Keratinocyte (primary cell): ENCODE data around the gene DNM1. TPM values are rescaled to one million over a fixed set of nuclear protein-coding genes. Genes with fewer than 3 reads are reported as not detected.

Experiments used
- DNase-seq: peaks from one replicate; pipeline ENCODE4 v3.0.0-alpha.2; 2011; ENCODE audit warnings: low read depth, missing footprints, low spot score
- FAIRE-seq: peaks from 2 replicates; lab custom pipeline; 2011; peaks lifted over from hg19 to GRCh38; lab: Jason Lieb, UNC
- H2AFZ ChIP-seq: 2 replicates; pipeline ENCODE4 v1.6.0; 2012; ENCODE audit warnings: low read length, control low read depth, inconsistent platforms; ENCODE audit not compliant: control insufficient read depth
- H3K27ac ChIP-seq: 2 replicates; pipeline ENCODE4 v1.5.1; 2011; ENCODE audit warnings: low read length; ENCODE audit not compliant: control insufficient read depth, insufficient read depth
- H3K27me3 ChIP-seq: 3 replicates; pipeline ENCODE4 v1.6.0; 2011; ENCODE audit warnings: low read length; ENCODE audit not compliant: control insufficient read depth, insufficient read depth; ENCODE audit errors: extremely low read depth
- H3K36me3 ChIP-seq, 2 experiments: 2 replicates in 1 of 2; 3 replicates in 1 of 2; pipeline ENCODE4 v1.5.1; 2011; ENCODE audit warnings: low read length in 2 of 2, mild to moderate bottlenecking in 1 of 2; ENCODE audit not compliant: control insufficient read depth in 2 of 2, insufficient read depth in 2 of 2; ENCODE audit errors: extremely low read depth in 1 of 2
- H3K4me1 ChIP-seq: 3 replicates; pipeline ENCODE4 v1.5.1; 2011; ENCODE audit warnings: low read length; ENCODE audit not compliant: control insufficient read depth, insufficient read depth; ENCODE audit errors: extremely low read depth
- H3K4me2 ChIP-seq: 3 replicates; pipeline ENCODE4 v1.6.0; 2011; ENCODE audit warnings: low read depth, low read length; ENCODE audit not compliant: control insufficient read depth, insufficient read depth; ENCODE audit errors: extremely low read depth
- H3K4me3 ChIP-seq, 3 experiments: fragments of 200-600 bp in 1 of 3; sonication (generic) in 1 of 3; 2 replicates in 2 of 3; 3 replicates in 1 of 3; pipeline ENCODE4 v1.5.1; 2011 to 2016; ENCODE audit warnings: low read length in 3 of 3, mild to moderate bottlenecking in 3 of 3, control low read depth in 2 of 3, inconsistent platforms in 1 of 3, low read depth in 1 of 3, mixed read lengths in 1 of 3, mixed run types in 1 of 3, moderate library complexity in 1 of 3; ENCODE audit not compliant: control insufficient read depth in 2 of 3, insufficient read depth in 2 of 3; ENCODE audit errors: extremely low read depth in 1 of 3
- H3K79me2 ChIP-seq: 2 replicates; pipeline ENCODE4 v1.6.0; 2012; ENCODE audit warnings: low read length; ENCODE audit not compliant: control insufficient read depth, insufficient read depth
- H3K9ac ChIP-seq: 3 replicates; pipeline ENCODE4 v1.6.0; 2011; ENCODE audit warnings: low read length; ENCODE audit not compliant: control insufficient read depth, insufficient read depth; ENCODE audit errors: extremely low read depth
- H3K9me1 ChIP-seq: 3 replicates; pipeline ENCODE4 v1.6.0; 2011; ENCODE audit warnings: low read length; ENCODE audit not compliant: control insufficient read depth, insufficient read depth; ENCODE audit errors: extremely low read depth
- H3K9me3 ChIP-seq: 2 replicates; pipeline ENCODE4 v1.5.1; 2012; ENCODE audit warnings: low read depth, low read length; ENCODE audit not compliant: control insufficient read depth
- H4K20me1 ChIP-seq: 3 replicates; pipeline ENCODE4 v1.6.0; 2011; ENCODE audit warnings: low read length; ENCODE audit not compliant: control insufficient read depth, insufficient read depth; ENCODE audit errors: extremely low read depth
- CTCF ChIP-seq, 3 experiments: IDR thresholded peaks in 1 of 3; conservative IDR thresholded peaks in 1 of 3; optimal IDR thresholded peaks in 1 of 3; 2 replicates in 2 of 3; 3 replicates in 1 of 3; pipeline versions ENCODE3 to v1.5.1; 2011; ENCODE audit warnings: low read length in 3 of 3, mild to moderate bottlenecking in 3 of 3, moderate library complexity in 2 of 3, control low read depth in 1 of 3, inconsistent platforms in 1 of 3; ENCODE audit not compliant: insufficient read depth in 2 of 3; ENCODE audit errors: extremely low read depth in 1 of 3
- EZH2 ChIP-seq: IDR thresholded peaks from one replicate; pipeline ENCODE4 v1.6.1; 2012; ENCODE audit warnings: inconsistent platforms, mild to moderate bottlenecking, low read length, moderate library complexity
- dilution Hi-C: fragments of 300-500 bp; cut with MboI; formaldehyde crosslinking; loops from one replicate; pipeline ENCODE4 v1.7.0; 2020; ENCODE audit warnings: low sequenced_read_pairs; ENCODE audit not compliant: extremely low pct_ligation_motif_present
- polyA plus RNA-seq, 5 experiments: library from polyadenylated mRNA; depleted of rRNA in 3 of 5; stranded (reverse) in 3 of 5; stranded (forward) in 1 of 5; unstranded in 1 of 5; fragments of >200 nt; gene quantifications; 1 replicate in 1 of 5; 2 replicates in 3 of 5; 3 replicates in 1 of 5; pipeline versions ENCODE4 v1.2.1 to v1.2.3, GENCODE V29; 2011 to 2012; ENCODE audit warnings: missing spikeins in 2 of 5, low read depth in 1 of 5, low replicate concordance in 1 of 5

Gene DNM1
- polyA plus RNA-seq, 1 donor (not counting 4 experiments of a cell fraction or from before 2014, with no cell fraction given): 0.25 TPM

- FAIRE-seq: no peak
- dilution Hi-C loops: no loop called here
These were observed 38.8 kb upstream of the DNM1 start for GRCh38 chr9:128164307-128164885.

GRCh38 chr9:128166169-128166568 is 37.0 kb upstream of the DNM1 start:
- Histone ChIP-seq H3K27me3 (no peaks in the 10 kb centered on the region), H3K9ac (no peak overlapping the region), H4K20me1 (no peaks in the 10 kb centered on the region), H3K4me3 (no peak overlapping the region), H3K4me2 (no peak overlapping the region), H3K4me1 (peaks cover 12% of the 10 kb centered on the region), H3K9me3 (no peaks in the 10 kb centered on the region), H3K36me3 (peaks cover 44 to 46% of the 10 kb centered on the region in 2 experiments), H3K27ac (no peak overlapping the region), H3K79me2 (no peaks in the 10 kb centered on the region), H3K9me1 (no peaks in the 10 kb centered on the region), H2AFZ (no peak overlapping the region)
- FAIRE-seq: no peak
- dilution Hi-C loops: no loop called here
- TF ChIP-seq CTCF (optimal IDR thresholded peaks at IDR 0.05 in 1 of 3, IDR thresholded peaks at IDR 0.05 in 1 of 3, conservative IDR thresholded peaks at IDR 0.05 in 1 of 3; ENCODE audit: extremely low read depth in 1 of 3, insufficient read depth in 2 of 3, low read length in 3 of 3) (no peak), EZH2 (no peak)
- no peak for DNase-seq

More at GRCh38 chr9:128164307-128164885, 38.8 kb upstream of the DNM1 start:
- Histone ChIP-seq H3K4me2 (no peak overlapping the region), H3K27me3 (no peaks in the 10 kb centered on the region), H3K36me3 (peaks cover 38 to 39% of the 10 kb centered on the region in 2 experiments), H3K9ac (no peak overlapping the region), H3K9me1 (no peaks in the 10 kb centered on the region), H3K9me3 (no peaks in the 10 kb centered on the region), H3K79me2 (peaks cover 5% of the 10 kb centered on the region), H3K27ac (no peak overlapping the region), H4K20me1 (peaks cover 3% of the 10 kb centered on the region), H2AFZ (no peak overlapping the region), H3K4me3 (no peak overlapping the region), H3K4me1 (peaks cover 20% of the 10 kb centered on the region)
- TF ChIP-seq EZH2 (no peak), CTCF (optimal IDR thresholded peaks at IDR 0.05 in 1 of 3, IDR thresholded peaks at IDR 0.05 in 1 of 3, conservative IDR thresholded peaks at IDR 0.05 in 1 of 3; ENCODE audit: extremely low read depth in 1 of 3, insufficient read depth in 2 of 3, low read length in 3 of 3) (no peak)
- DNase-seq: no peak
